ENCODE results near the gene CAPRIN2. TPM values are rescaled to one million over a fixed set of nuclear protein-coding genes. Genes with fewer than 3 reads are reported as not detected.

The CAPRIN2 gene
- total RNA-seq, 1 donor from 2014 or later: 20.4 TPM

DNA sequence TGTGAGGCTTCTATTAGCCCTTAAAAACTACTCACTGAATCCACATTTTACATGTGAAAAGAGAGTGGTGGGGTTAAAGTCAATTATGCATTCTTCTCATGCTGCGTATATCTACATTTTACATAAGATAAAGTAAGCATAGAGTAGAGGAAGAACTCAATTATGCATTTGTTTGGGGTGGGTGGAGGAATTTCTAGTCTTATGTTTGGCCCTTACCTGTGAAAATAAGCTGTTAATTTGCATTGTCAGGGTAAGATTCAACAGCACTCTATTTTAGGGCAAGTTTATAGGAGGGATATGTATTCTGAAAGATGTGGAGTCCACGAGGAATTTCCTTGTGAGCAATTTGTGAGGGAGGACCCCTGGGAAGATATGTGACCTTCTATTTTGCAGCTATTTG, 30.9 kb upstream of the CAPRIN2 start:
- ATAC-seq (no peak), DNase-seq (no peak)
- Histone ChIP-seq H3K27ac (no peak overlapping the region), H3K9me3 (no peaks in the 10 kb centered on the region), H3K36me3 (no peaks in the 10 kb centered on the region), H3K4me1 (no peaks in the 10 kb centered on the region), H3K4me3 (no peak overlapping the region), H3K27me3 (ENCODE audit: low read depth) (no peaks in the 10 kb centered on the region)
- intact Hi-C loops (cut with DNase I): no loop called here
- TF ChIP-seq CTCF (IDR thresholded peaks at IDR 0.05): no peak

GRCh38 chr12:30784508-30784907, 29.8 kb upstream of the CAPRIN2 start:
- ATAC-seq: no peak
- Histone ChIP-seq H3K27ac (no peak overlapping the region), H3K36me3 (no peaks in the 10 kb centered on the region), H3K9me3 (no peaks in the 10 kb centered on the region), H3K27me3 (ENCODE audit: low read depth) (no peaks in the 10 kb centered on the region), H3K4me1 (no peaks in the 10 kb centered on the region), H3K4me3 (no peak overlapping the region)
- no peak for TF ChIP-seq CTCF (IDR thresholded peaks at IDR 0.05)
- intact Hi-C loops (cut with DNase I): no loop called here
- no peak for DNase-seq

GRCh38 chr12:30783946-30784345, 29.2 kb upstream of the CAPRIN2 start:
- no peaks in the 10 kb centered on the region for H3K4me1 ChIP-seq
- H3K4me3 ChIP-seq: no peak overlapping the region
- DNase-seq: no peak
- intact Hi-C loops (cut with DNase I): no loop called here
- H3K27ac ChIP-seq: no peak overlapping the region
- H3K27me3 ChIP-seq (ENCODE audit: low read depth): no peaks in the 10 kb centered on the region
- no peak for ATAC-seq
- no peaks in the 10 kb centered on the region for H3K36me3 ChIP-seq
- no peaks in the 10 kb centered on the region for H3K9me3 ChIP-seq
- no peak for TF ChIP-seq CTCF (IDR thresholded peaks at IDR 0.05)

GRCh38 chr12:30782316-30783173, 27.8 kb upstream of the CAPRIN2 start:
- H3K27ac ChIP-seq: no peak overlapping the region
- no peaks in the 10 kb centered on the region for H3K9me3 ChIP-seq

DNA sequence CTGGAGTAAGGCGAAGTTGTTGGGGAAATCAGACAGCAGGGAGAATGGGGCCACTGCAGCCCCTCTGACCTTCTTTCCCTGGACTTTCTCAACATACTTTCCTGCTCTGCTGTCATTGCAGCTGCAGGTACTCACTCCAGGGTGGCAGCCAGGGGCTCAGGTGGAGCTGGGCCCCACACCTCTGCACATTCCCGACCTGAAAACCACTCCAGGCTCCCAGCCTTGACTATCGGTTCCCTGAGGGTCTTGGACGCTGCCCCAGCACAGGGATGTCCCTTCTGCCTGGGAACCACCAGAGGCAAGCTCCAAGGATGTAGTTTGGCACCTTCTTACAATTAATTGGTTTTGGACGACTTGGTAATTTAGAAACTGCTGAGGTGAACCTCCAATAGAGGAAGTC, 24.8 kb upstream of the CAPRIN2 start:
- intact Hi-C loops (cut with DNase I): no loop called here
- TF ChIP-seq CTCF (IDR thresholded peaks at IDR 0.05): no peak
- DNase-seq (no peak), ATAC-seq (no peak)
- H3K27ac ChIP-seq: no peak overlapping the region
- H3K4me3 ChIP-seq: no peak overlapping the region
- H3K9me3 ChIP-seq: no peaks in the 10 kb centered on the region
- H3K27me3 ChIP-seq (ENCODE audit: low read depth): no peaks in the 10 kb centered on the region
- H3K4me1 ChIP-seq: no peaks in the 10 kb centered on the region
- no peaks in the 10 kb centered on the region for H3K36me3 ChIP-seq

More at GRCh38 chr12:30782316-30783173, 27.8 kb upstream of the CAPRIN2 start:
- intact Hi-C loops (cut with DNase I): no loop called here
- Histone ChIP-seq H3K36me3 (no peaks in the 10 kb centered on the region), H3K4me3 (no peak overlapping the region), H3K27me3 (ENCODE audit: low read depth) (no peaks in the 10 kb centered on the region), H3K4me1 (no peaks in the 10 kb centered on the region)
- TF ChIP-seq CTCF (IDR thresholded peaks at IDR 0.05): no peak
- DNase-seq (no peak), ATAC-seq (no peak)
